Lower leg skin (tissue), 3 donors: ENCODE results near the gene TMEM43.

ENCODE experiments used
- CTCF ChIP-seq, 3 donors: fragments of 450-650 bp; IDR thresholded peaks; one replicate each; pipeline ENCODE4 v1.5.1; 2016; ENCODE audit warnings: antibody characterized with exemption in 3 of 3, mild to moderate bottlenecking in 3 of 3, moderate library complexity in 2 of 3
- POLR2A ChIP-seq, 2 donors: fragments of 450-650 bp; IDR thresholded peaks; one replicate each; pipeline ENCODE4 v1.6.1; 2016 to 2017; ENCODE audit warnings: antibody characterized with exemption in 2 of 2, mild to moderate bottlenecking in 1 of 2, moderate library complexity in 1 of 2

DNA sequence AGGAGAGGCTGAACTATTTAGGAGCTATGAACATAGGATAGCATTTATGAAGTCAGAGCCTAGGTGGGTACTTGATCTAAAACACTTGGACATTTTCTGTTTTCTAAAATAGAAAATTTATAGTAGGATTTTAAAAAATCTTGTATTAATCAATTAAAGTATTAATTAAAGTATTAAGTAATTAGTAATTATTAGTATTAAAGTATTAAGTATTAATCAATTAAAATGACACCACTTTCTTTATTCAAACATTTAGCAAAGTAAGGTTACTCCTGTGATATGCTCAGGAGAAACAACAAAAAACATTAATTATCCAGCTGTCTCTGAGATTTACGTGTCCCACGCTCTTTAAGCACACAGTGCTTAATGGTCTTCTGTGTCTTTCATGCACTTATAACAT lies 32.4 kb upstream of the TMEM43 start:
- TF ChIP-seq POLR2A (IDR thresholded peaks at IDR 0.05) (no peak), CTCF (IDR thresholded peaks at IDR 0.05) (no peak)
